Osteoblast (primary cell): ENCODE data around the gene USP48. TPM values are rescaled to one million over a fixed set of nuclear protein-coding genes. Genes with fewer than 3 reads are reported as not detected.

ENCODE experiments used
- DNase-seq: peaks from one replicate; pipeline ENCODE4 v3.0.0; 2011; ENCODE audit warnings: low spot score, mixed read lengths; ENCODE audit not compliant: insufficient read length; ENCODE audit errors: missing footprints
- H2AFZ ChIP-seq: 2 replicates; pipeline ENCODE4 v1.6.0; 2011; ENCODE audit warnings: mild to moderate bottlenecking, low read length
- H3K27ac ChIP-seq: 2 replicates; pipeline ENCODE4 v1.5.1; 2011; ENCODE audit warnings: mild to moderate bottlenecking, low read depth, low read length, moderate library complexity
- H3K27me3 ChIP-seq: 2 replicates; pipeline ENCODE4 v1.6.0; 2012; ENCODE audit warnings: mild to moderate bottlenecking, control low read depth, inconsistent platforms, low read length, moderate library complexity; ENCODE audit not compliant: insufficient read depth
- H3K36me3 ChIP-seq: 2 replicates; pipeline ENCODE4 v1.5.1; 2011; ENCODE audit warnings: mild to moderate bottlenecking, low read length, control low read depth, moderate library complexity; ENCODE audit not compliant: insufficient read depth
- H3K4me1 ChIP-seq: 2 replicates; pipeline ENCODE4 v1.5.1; 2011; ENCODE audit warnings: mild to moderate bottlenecking, low read length, control low read depth, moderate library complexity; ENCODE audit not compliant: insufficient read depth
- H3K4me2 ChIP-seq: 2 replicates; pipeline ENCODE4 v1.6.0; 2011; ENCODE audit warnings: mild to moderate bottlenecking, low read length; ENCODE audit not compliant: insufficient read depth
- H3K4me3 ChIP-seq: fragments of 200-600 bp; sonication (generic); 3 replicates; pipeline ENCODE4 v1.5.1; 2012; ENCODE audit warnings: mild to moderate bottlenecking, low read length, inconsistent platforms; ENCODE audit not compliant: insufficient read depth
- H3K79me2 ChIP-seq: 2 replicates; pipeline ENCODE4 v1.6.0; 2012; ENCODE audit warnings: mild to moderate bottlenecking, low read length, control low read depth, inconsistent platforms; ENCODE audit not compliant: insufficient read depth
- H3K9me3 ChIP-seq: 2 replicates; pipeline ENCODE4 v1.5.1; 2011; ENCODE audit warnings: low read depth, low read length, control low read depth
- H4K20me1 ChIP-seq: 2 replicates; pipeline ENCODE4 v1.6.0; 2012; ENCODE audit warnings: mild to moderate bottlenecking, low read length, control low read depth; ENCODE audit not compliant: insufficient read depth
- CTCF ChIP-seq: IDR thresholded peaks from 2 replicates; pipeline ENCODE4 v1.5.1; 2011; ENCODE audit warnings: mild to moderate bottlenecking, low read depth, low read length, moderate library complexity; ENCODE audit errors: extremely low read depth
- total RNA-seq: library from RNA; depleted of rRNA; stranded (reverse); fragments of >200 nt; gene quantifications from 2 replicates; pipeline ENCODE4 v1.2.3, GENCODE V29; 2012

The USP48 gene
- total RNA-seq, 1 donor = 52.5 TPM

GRCh38 chr1:21652937-21653743 is 129.8 kb downstream of the USP48 start:
- Histone ChIP-seq H3K4me3 (no peak overlapping the region), H4K20me1 (peaks cover 5% of the 10 kb centered on the region), H3K79me2 (no peaks in the 10 kb centered on the region), H3K27ac (no peak overlapping the region), H3K4me2 (no peak overlapping the region), H2AFZ (no peak overlapping the region), H3K27me3 (peaks cover 28% of the 10 kb centered on the region), H3K9me3 (no peaks in the 10 kb centered on the region), H3K36me3 (no peaks in the 10 kb centered on the region), H3K4me1 (no peaks in the 10 kb centered on the region)
- peak; percentile 81 for DNase-seq
- TF ChIP-seq CTCF = no peak

GRCh38 chr1:21652101-21652936 is 130.6 kb downstream of the USP48 start:
- Histone ChIP-seq H3K4me2 (no peak overlapping the region), H3K4me3 (no peak overlapping the region), H4K20me1 (peaks cover 6% of the 10 kb centered on the region), H3K27me3 (peaks cover 28% of the 10 kb centered on the region), H3K79me2 (no peaks in the 10 kb centered on the region), H3K27ac (no peak overlapping the region), H2AFZ (no peak overlapping the region), H3K36me3 (no peaks in the 10 kb centered on the region), H3K9me3 (no peaks in the 10 kb centered on the region), H3K4me1 (no peaks in the 10 kb centered on the region)
- no peak for TF ChIP-seq CTCF
- peak; percentile 72 for DNase-seq

GRCh38 chr1:21651214-21652042 is 131.5 kb downstream of the USP48 start:
- Histone ChIP-seq H3K4me3 (no peak overlapping the region), H3K27ac (no peak overlapping the region), H4K20me1 (peaks cover 3% of the 10 kb centered on the region), H3K79me2 (no peaks in the 10 kb centered on the region), H3K36me3 (no peaks in the 10 kb centered on the region), H3K9me3 (no peaks in the 10 kb centered on the region), H3K4me1 (no peaks in the 10 kb centered on the region), H3K27me3 (peaks cover 28% of the 10 kb centered on the region), H3K4me2 (peak overlapping the region; percentile 24), H2AFZ (no peak overlapping the region)
- no peak for TF ChIP-seq CTCF
- DNase-seq = peak; percentile 89
